Endodermal cell (in vitro differentiated cells): Measurements from ENCODE around the gene GADL1. TPM values are rescaled to one million over a fixed set of nuclear protein-coding genes. Genes with fewer than 3 reads are reported as not detected.

Experiments used
- DNase-seq: peaks from one replicate; pipeline ENCODE4 v3.0.0-alpha.2; 2017
- H3K27ac ChIP-seq: 2 replicates; pipeline ENCODE4 v1.5.1; 2013; ENCODE audit warnings: mild to moderate bottlenecking, low read depth, low read length, moderate library complexity
- H3K27me3 ChIP-seq: 2 replicates; pipeline ENCODE4 v1.6.1; 2013; ENCODE audit warnings: mild to moderate bottlenecking, low read length, moderate library complexity; ENCODE audit not compliant: insufficient read depth, control insufficient read depth, poor library complexity, severe bottlenecking
- H3K36me3 ChIP-seq: 2 replicates; pipeline ENCODE4 v1.7.0; 2013; ENCODE audit warnings: mild to moderate bottlenecking, low read length, moderate library complexity; ENCODE audit not compliant: control insufficient read depth, insufficient read depth
- H3K4me1 ChIP-seq: one replicate; pipeline ENCODE4 v1.7.0; 2013; ENCODE audit warnings: low read length; ENCODE audit not compliant: control insufficient read depth, insufficient read depth
- H3K4me3 ChIP-seq: 2 replicates; pipeline ENCODE4 v1.5.1; 2013; ENCODE audit warnings: mild to moderate bottlenecking, low read length, moderate library complexity
- H3K9ac ChIP-seq: 2 replicates; pipeline ENCODE4 v1.6.1; 2013; ENCODE audit warnings: mild to moderate bottlenecking, low read length, moderate library complexity; ENCODE audit not compliant: poor library complexity, severe bottlenecking; ENCODE audit errors: extremely low read depth
- H3K9me3 ChIP-seq: 2 replicates; pipeline ENCODE4 v1.6.1; 2013; ENCODE audit warnings: mild to moderate bottlenecking, low read length, moderate library complexity; ENCODE audit not compliant: control insufficient read depth
- H3K27ac Mint-ChIP-seq: 2 replicates; pipeline ENCODE4 v1.8.0; 2020; ENCODE audit warnings: mixed read lengths
- H3K27me3 Mint-ChIP-seq: 2 replicates; pipeline ENCODE4 v1.8.0; 2021; ENCODE audit warnings: mild to moderate bottlenecking, mixed read lengths; ENCODE audit not compliant: insufficient read depth
- H3K36me3 Mint-ChIP-seq: 2 replicates; pipeline ENCODE4 v1.8.0; 2020; ENCODE audit warnings: low read depth, mixed read lengths
- H3K4me1 Mint-ChIP-seq: 2 replicates; pipeline ENCODE4 v1.8.0; 2020; ENCODE audit warnings: mixed read lengths
- H3K4me3 Mint-ChIP-seq: 2 replicates; pipeline ENCODE4 v1.8.0; 2020; ENCODE audit warnings: mild to moderate bottlenecking, moderate library complexity, mixed read lengths
- H3K9me3 Mint-ChIP-seq: 2 replicates; pipeline ENCODE4 v1.8.0; 2020; ENCODE audit warnings: mild to moderate bottlenecking, mixed read lengths
- WGBS, 2 experiments: methylation state at CpG; one replicate each; pipeline versions ENCODE4 v1.1.5 to v1.1.7; 2013; ENCODE audit warnings: missing lambda C conversion rate in 2 of 2, mixed read lengths in 1 of 2; ENCODE audit not compliant: insufficient coverage in 1 of 2, insufficient read length in 1 of 2; 5-methylcytosine and 5-hydroxymethylcytosine counted together
- total RNA-seq, 2 donors: library from RNA; stranded (reverse); fragmentation: NEBNext Ultra II Directional in 1 of 2; extraction: Animal tissue kit (Norgen Biotek cat#: 25700) in 1 of 2; gene quantifications; 2 replicates in 1 of 2; 3 replicates in 1 of 2; pipeline ENCODE4 v1.2.1, GENCODE V29; 2021
- TF ChIP-seq, protein P1 (sequence below): fragments of 200-600 bp; sonication (generic); conservative IDR thresholded peaks from 2 replicates; pipeline ENCODE4 v1.5.0; 2021; ENCODE audit warnings: antibody characterized with exemption, mild to moderate bottlenecking

The GADL1 gene
- total RNA-seq, 2 donors from 2014 or later: 0.11 TPM; not detected in 1

GRCh38 chr3:30793740-30794139 is 100.7 kb downstream of the GADL1 start:
- no peak overlapping the region for H3K4me3 Mint-ChIP-seq
- Histone ChIP-seq H3K4me3 (no peak overlapping the region), H3K36me3 (no peaks in the 10 kb centered on the region), H3K27ac (no peak overlapping the region), H3K9ac (no peak overlapping the region), H3K4me1 (no peaks in the 10 kb centered on the region), H3K9me3 (no peaks in the 10 kb centered on the region), H3K27me3 (no peaks in the 10 kb centered on the region)
- H3K36me3 Mint-ChIP-seq: no peaks in the 10 kb centered on the region
- H3K27me3 Mint-ChIP-seq: no peaks in the 10 kb centered on the region
- H3K4me1 Mint-ChIP-seq: no peaks in the 10 kb centered on the region
- WGBS, 2 experiments: 94 to 96% methylated on average over 3 to 4 of the region's 4 CpGs
- no peak overlapping the region for H3K27ac Mint-ChIP-seq
- H3K9me3 Mint-ChIP-seq: no peaks in the 10 kb centered on the region
- TF ChIP-seq, protein P1, sequence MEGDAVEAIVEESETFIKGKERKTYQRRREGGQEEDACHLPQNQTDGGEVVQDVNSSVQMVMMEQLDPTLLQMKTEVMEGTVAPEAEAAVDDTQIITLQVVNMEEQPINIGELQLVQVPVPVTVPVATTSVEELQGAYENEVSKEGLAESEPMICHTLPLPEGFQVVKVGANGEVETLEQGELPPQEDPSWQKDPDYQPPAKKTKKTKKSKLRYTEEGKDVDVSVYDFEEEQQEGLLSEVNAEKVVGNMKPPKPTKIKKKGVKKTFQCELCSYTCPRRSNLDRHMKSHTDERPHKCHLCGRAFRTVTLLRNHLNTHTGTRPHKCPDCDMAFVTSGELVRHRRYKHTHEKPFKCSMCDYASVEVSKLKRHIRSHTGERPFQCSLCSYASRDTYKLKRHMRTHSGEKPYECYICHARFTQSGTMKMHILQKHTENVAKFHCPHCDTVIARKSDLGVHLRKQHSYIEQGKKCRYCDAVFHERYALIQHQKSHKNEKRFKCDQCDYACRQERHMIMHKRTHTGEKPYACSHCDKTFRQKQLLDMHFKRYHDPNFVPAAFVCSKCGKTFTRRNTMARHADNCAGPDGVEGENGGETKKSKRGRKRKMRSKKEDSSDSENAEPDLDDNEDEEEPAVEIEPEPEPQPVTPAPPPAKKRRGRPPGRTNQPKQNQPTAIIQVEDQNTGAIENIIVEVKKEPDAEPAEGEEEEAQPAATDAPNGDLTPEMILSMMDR: no peak
- DNase-seq: no peak

GRCh38 chr3:30790150-30790549 is 104.3 kb downstream of the GADL1 start:
- H3K9me3 Mint-ChIP-seq: no peaks in the 10 kb centered on the region
- no peak for DNase-seq
- no peaks in the 10 kb centered on the region for H3K36me3 Mint-ChIP-seq

DNA sequence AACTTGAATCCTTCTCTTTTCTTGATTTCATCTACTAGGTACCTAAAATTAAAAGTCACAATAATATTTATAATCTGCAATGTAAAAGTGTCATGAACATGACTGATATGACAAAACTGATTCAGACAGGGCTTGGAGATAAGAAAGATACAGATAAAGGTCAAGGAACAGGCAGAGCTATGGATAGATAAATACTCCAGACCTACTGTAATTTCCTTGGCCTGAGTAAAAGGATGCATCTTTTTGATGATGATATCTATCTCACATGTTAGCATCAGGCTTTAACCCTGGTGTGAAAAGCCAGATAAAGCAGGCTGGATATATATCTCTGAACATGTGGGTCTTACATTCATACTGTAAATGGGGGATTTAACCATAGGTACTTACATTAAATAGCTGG is 108.1 kb downstream of the GADL1 start:
- no peaks in the 10 kb centered on the region for H3K36me3 Mint-ChIP-seq
- H3K36me3 ChIP-seq: no peaks in the 10 kb centered on the region
- H3K9me3 ChIP-seq: no peaks in the 10 kb centered on the region
- no peak overlapping the region for H3K27ac Mint-ChIP-seq
- H3K9ac ChIP-seq: no peak overlapping the region
- H3K27ac ChIP-seq: no peak overlapping the region
- H3K4me1 ChIP-seq: no peaks in the 10 kb centered on the region
- no peak overlapping the region for H3K4me3 ChIP-seq
- peaks cover 6% of the 10 kb centered on the region for H3K27me3 Mint-ChIP-seq
- H3K9me3 Mint-ChIP-seq: no peaks in the 10 kb centered on the region
- peaks cover 16% of the 10 kb centered on the region for H3K4me1 Mint-ChIP-seq
- no peak for DNase-seq
- peaks cover 1% of the 10 kb centered on the region for H3K27me3 ChIP-seq
- TF ChIP-seq, protein P1: no peak
- H3K4me3 Mint-ChIP-seq: no peak overlapping the region

More at GRCh38 chr3:30790150-30790549, 104.3 kb downstream of the GADL1 start:
- Mint-ChIP-seq H3K4me1 (peaks cover 8% of the 10 kb centered on the region), H3K27ac (no peak overlapping the region), H3K4me3 (no peak overlapping the region), H3K27me3 (no peaks in the 10 kb centered on the region)
- Histone ChIP-seq H3K4me3 (no peak overlapping the region), H3K9me3 (no peaks in the 10 kb centered on the region), H3K9ac (no peak overlapping the region), H3K4me1 (no peaks in the 10 kb centered on the region), H3K27ac (no peak overlapping the region), H3K27me3 (no peaks in the 10 kb centered on the region), H3K36me3 (no peaks in the 10 kb centered on the region)
- TF ChIP-seq, protein P1: no peak
